ENCODE measurements around the gene COL24A1.
A peak's percentile ranks its signal among the peaks of the same experiment; 100 is the strongest.

Gene COL24A1

DNA sequence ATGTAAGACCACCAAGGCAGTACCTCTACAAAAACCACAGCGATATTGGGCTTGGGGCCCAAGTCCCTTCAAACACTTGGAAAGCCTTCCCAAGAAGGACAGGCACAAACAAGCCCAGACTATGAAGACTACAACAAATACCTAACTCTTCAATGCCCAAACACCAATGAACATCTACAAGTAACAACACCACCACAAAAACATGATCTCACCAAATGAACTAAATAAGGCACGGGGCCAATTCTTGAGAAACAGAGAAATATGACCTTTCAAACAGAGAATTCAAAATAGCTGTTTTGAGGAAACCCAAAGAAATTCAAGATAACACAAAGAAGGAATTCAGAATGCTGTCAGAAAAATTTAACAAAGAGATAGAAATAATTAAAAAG, 86.8 kb downstream of the COL24A1 start:
- no CpG with 5 or more reads among the region's 2 CpGs for WGBS (ENCODE audit: extremely low coverage, insufficient coverage, low lambda C conversion rate)

DNA sequence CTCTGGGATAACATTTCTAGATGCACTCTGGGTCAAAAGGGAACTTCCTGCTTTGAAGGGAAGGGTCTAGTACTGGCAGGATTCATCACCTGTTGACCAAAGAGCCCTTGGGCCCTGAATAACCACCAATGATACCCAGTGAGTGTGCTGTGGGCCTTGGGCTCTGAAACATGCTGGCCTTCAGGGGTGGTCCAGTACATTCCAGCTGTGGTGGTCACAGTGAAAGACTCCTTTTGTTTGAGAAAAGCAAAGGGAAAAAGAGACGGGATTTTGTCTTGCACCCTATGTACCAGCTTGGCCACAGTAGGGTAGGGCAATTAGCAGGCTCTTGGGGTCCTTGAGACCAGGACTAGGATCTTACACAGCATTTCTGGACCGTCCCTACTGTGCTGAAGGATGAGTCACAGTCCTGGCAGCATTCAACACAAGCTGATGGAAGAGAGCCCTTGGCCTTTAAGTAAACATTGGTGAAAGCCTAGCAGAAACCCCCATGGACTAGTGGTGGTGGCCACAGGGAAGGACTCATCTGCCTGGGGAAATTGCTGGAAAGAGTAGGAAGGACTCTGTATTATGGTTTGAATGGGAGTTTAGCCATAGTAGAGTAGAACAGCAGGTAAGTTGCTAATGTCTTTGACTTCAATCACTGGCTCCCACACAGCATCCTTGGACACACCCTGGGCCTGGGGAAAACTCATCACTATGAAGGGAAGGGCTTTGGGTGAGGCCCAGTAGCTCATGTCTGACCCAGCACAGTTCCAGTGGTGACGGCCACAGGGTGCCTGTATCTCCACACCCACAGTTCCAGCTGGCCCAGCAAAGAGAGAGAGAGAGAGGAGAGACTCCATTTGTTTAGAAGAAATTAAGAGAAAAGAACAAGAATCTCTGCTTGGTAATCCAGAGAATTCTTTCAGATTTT, 87.5 kb downstream of the COL24A1 start:
- Histone ChIP-seq H2BK120ac (ENCODE audit: low read depth, low read length) (no peak overlapping the region), H3K79me2 (ENCODE audit: control insufficient read depth, insufficient read depth, low read length) (no peaks in the 10 kb centered on the region), H3K4me1 (ENCODE audit: control insufficient read depth, low read depth, low read length) (no peaks in the 10 kb centered on the region), H2BK5ac (ENCODE audit: low read length) (no peak overlapping the region), H3K56ac (ENCODE audit: low read length) (no peak overlapping the region), H3K4ac (ENCODE audit: low read depth, low read length) (no peak overlapping the region), H3K27me3 (ENCODE audit: insufficient read depth, low read length, poor library complexity) (no peaks in the 10 kb centered on the region), H3K79me1 (ENCODE audit: low read length) (no peaks in the 10 kb centered on the region), H3K9ac (ENCODE audit: low read length) (no peak overlapping the region), H4K8ac (ENCODE audit: low read depth, low read length) (no peak overlapping the region), H3K27ac (ENCODE audit: low read depth, low read length) (no peak overlapping the region), H3K18ac (ENCODE audit: low read length) (no peak overlapping the region), H3K23ac (ENCODE audit: low read length) (no peak overlapping the region), H2AK5ac (ENCODE audit: low read length) (no peak overlapping the region), H2BK15ac (replicated peaks; ENCODE audit: low read depth) (no peak overlapping the region), H3K36me3 (ENCODE audit: control insufficient read depth, insufficient read depth, low read length) (no peaks in the 10 kb centered on the region), H3K4me3 (ENCODE audit: low read length) (no peak overlapping the region), H3K4me2 (ENCODE audit: low read length) (no peak overlapping the region), H4K5ac (ENCODE audit: low read length) (no peak overlapping the region)
- DNase-seq, result no peak
- WGBS (ENCODE audit: extremely low coverage, insufficient coverage, low lambda C conversion rate), result no CpG with 5 or more reads among the region's 3 CpGs

More for the DNA sequence above, 86.8 kb downstream of the COL24A1 start:
- H3K4me1 ChIP-seq (ENCODE audit: control insufficient read depth, low read depth, low read length), result no peaks in the 10 kb centered on the region
- no peak overlapping the region for H4K8ac ChIP-seq (ENCODE audit: low read depth, low read length)
- no peak overlapping the region for H3K4ac ChIP-seq (ENCODE audit: low read depth, low read length)
- H3K36me3 ChIP-seq (ENCODE audit: control insufficient read depth, insufficient read depth, low read length), result no peaks in the 10 kb centered on the region
- H3K56ac ChIP-seq (ENCODE audit: low read length), result no peak overlapping the region
- H3K23ac ChIP-seq (ENCODE audit: low read length), result no peak overlapping the region
- no peak overlapping the region for H2BK120ac ChIP-seq (ENCODE audit: low read depth, low read length)
- H3K4me2 ChIP-seq (ENCODE audit: low read length), result no peak overlapping the region
- H2BK5ac ChIP-seq (ENCODE audit: low read length), result no peak overlapping the region
- H3K9ac ChIP-seq (ENCODE audit: low read length), result no peak overlapping the region
- H4K5ac ChIP-seq (ENCODE audit: low read length), result no peak overlapping the region
- no peak overlapping the region for H2BK15ac ChIP-seq (replicated peaks; ENCODE audit: low read depth)
- H3K79me2 ChIP-seq (ENCODE audit: control insufficient read depth, insufficient read depth, low read length), result no peaks in the 10 kb centered on the region
- no peaks in the 10 kb centered on the region for H3K27me3 ChIP-seq (ENCODE audit: insufficient read depth, low read length, poor library complexity)
- H2AK5ac ChIP-seq (ENCODE audit: low read length), result no peak overlapping the region
- no peaks in the 10 kb centered on the region for H3K79me1 ChIP-seq (ENCODE audit: low read length)
- no peak overlapping the region for H3K27ac ChIP-seq (ENCODE audit: low read depth, low read length)
- DNase-seq, result no peak
- H3K4me3 ChIP-seq (ENCODE audit: low read length), result no peak overlapping the region
- H3K18ac ChIP-seq (ENCODE audit: low read length), result no peak overlapping the region

DNA sequence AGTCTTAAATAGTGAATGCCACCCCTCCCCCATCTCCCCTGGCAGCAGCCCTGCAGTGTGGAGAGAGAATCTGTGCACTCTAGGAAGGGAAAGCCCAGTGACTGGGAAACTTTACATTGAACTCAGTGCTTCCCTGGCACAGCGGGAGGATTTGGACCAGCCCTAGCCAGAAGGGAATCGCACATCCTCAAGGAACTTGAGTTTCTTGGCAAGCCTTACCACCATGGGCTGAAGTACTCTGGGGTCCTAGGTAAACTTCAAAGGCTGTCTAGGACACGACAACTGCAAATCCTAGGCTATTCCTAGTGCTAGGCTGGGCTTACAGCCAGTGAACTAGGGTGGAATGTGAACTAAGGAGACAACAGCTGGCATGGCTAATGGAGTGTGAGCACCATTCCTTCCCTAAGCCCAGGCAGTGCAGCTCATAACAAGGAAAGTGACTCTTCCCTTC, 88.3 kb downstream of the COL24A1 start:
- H4K8ac ChIP-seq (ENCODE audit: low read depth, low read length), result no peak overlapping the region
- H2BK120ac ChIP-seq (ENCODE audit: low read depth, low read length), result no peak overlapping the region
- no peak overlapping the region for H3K27ac ChIP-seq (ENCODE audit: low read depth, low read length)
- H2AK5ac ChIP-seq (ENCODE audit: low read length), result no peak overlapping the region
- H4K5ac ChIP-seq (ENCODE audit: low read length), result no peak overlapping the region
- no peak overlapping the region for H3K9ac ChIP-seq (ENCODE audit: low read length)
- H2BK15ac ChIP-seq (replicated peaks; ENCODE audit: low read depth), result no peak overlapping the region
- H3K79me1 ChIP-seq (ENCODE audit: low read length), result no peaks in the 10 kb centered on the region
- no peak overlapping the region for H3K4me2 ChIP-seq (ENCODE audit: low read length)
- H3K56ac ChIP-seq (ENCODE audit: low read length), result no peak overlapping the region
- H3K36me3 ChIP-seq (ENCODE audit: control insufficient read depth, insufficient read depth, low read length), result no peaks in the 10 kb centered on the region
- no peaks in the 10 kb centered on the region for H3K27me3 ChIP-seq (ENCODE audit: insufficient read depth, low read length, poor library complexity)
- peak; percentile 10 for DNase-seq
- H3K4me1 ChIP-seq (ENCODE audit: control insufficient read depth, low read depth, low read length), result no peaks in the 10 kb centered on the region
- no peak overlapping the region for H3K4ac ChIP-seq (ENCODE audit: low read depth, low read length)
- H3K79me2 ChIP-seq (ENCODE audit: control insufficient read depth, insufficient read depth, low read length), result no peaks in the 10 kb centered on the region
- H3K18ac ChIP-seq (ENCODE audit: low read length), result no peak overlapping the region
- no peak overlapping the region for H3K23ac ChIP-seq (ENCODE audit: low read length)
- no peak overlapping the region for H3K4me3 ChIP-seq (ENCODE audit: low read length)
- WGBS (ENCODE audit: extremely low coverage, insufficient coverage, low lambda C conversion rate), result no CpG with 5 or more reads among the region's 3 CpGs
- H2BK5ac ChIP-seq (ENCODE audit: low read length), result no peak overlapping the region

DNA sequence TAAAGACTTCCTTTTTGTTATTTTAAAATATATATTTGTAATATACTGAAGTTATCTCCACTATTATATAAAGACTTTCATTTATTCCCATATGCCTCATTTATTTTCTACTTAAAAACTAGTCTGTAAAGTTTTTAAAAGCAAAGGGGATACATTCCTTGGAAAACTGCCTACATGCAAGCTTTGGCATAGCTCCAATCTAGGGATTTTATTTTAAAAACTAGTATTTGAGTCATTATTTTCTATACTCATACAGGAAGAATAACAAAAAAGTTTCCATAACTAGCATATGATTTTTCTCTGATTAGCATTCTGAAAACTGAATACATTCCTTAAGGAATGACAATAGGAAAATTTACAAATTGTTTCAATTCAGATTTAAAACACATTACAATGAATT, 88.9 kb downstream of the COL24A1 start:
- H3K23ac ChIP-seq (ENCODE audit: low read length), result no peak overlapping the region
- H3K4me1 ChIP-seq (ENCODE audit: control insufficient read depth, low read depth, low read length), result no peaks in the 10 kb centered on the region
- no peaks in the 10 kb centered on the region for H3K79me2 ChIP-seq (ENCODE audit: control insufficient read depth, insufficient read depth, low read length)
- no peak overlapping the region for H3K18ac ChIP-seq (ENCODE audit: low read length)
- H2BK120ac ChIP-seq (ENCODE audit: low read depth, low read length), result no peak overlapping the region
- no peak overlapping the region for H2BK15ac ChIP-seq (replicated peaks; ENCODE audit: low read depth)
- H3K9ac ChIP-seq (ENCODE audit: low read length), result no peak overlapping the region
- no peak overlapping the region for H3K4me2 ChIP-seq (ENCODE audit: low read length)
- H3K79me1 ChIP-seq (ENCODE audit: low read length), result no peaks in the 10 kb centered on the region
- no peak overlapping the region for H2AK5ac ChIP-seq (ENCODE audit: low read length)
- no peak overlapping the region for H3K4ac ChIP-seq (ENCODE audit: low read depth, low read length)
- H3K27ac ChIP-seq (ENCODE audit: low read depth, low read length), result no peak overlapping the region
- DNase-seq, result no peak
- no peaks in the 10 kb centered on the region for H3K27me3 ChIP-seq (ENCODE audit: insufficient read depth, low read length, poor library complexity)
- H3K4me3 ChIP-seq (ENCODE audit: low read length), result no peak overlapping the region
- H4K5ac ChIP-seq (ENCODE audit: low read length), result no peak overlapping the region
- no peak overlapping the region for H4K8ac ChIP-seq (ENCODE audit: low read depth, low read length)
- no peak overlapping the region for H3K56ac ChIP-seq (ENCODE audit: low read length)
- H2BK5ac ChIP-seq (ENCODE audit: low read length), result no peak overlapping the region
- no peaks in the 10 kb centered on the region for H3K36me3 ChIP-seq (ENCODE audit: control insufficient read depth, insufficient read depth, low read length)

DNA sequence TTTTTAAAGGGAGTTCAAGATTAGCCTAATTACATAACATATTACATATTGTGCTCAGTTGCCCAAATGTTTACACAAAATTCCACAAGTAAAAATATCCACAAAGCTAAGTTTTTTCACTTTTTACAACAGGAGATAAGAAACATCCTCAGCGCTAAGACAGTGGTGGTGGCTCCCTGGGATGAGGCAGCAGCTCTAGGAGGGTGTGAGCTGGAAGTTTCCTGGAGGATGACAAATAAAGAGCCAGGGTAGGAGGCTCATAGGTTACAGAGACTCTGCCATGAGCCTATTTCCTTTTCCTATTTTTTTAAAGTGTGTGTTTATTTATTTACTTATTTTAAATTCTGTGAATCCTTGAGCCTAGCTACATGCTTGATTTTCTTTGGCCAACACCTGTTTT, 91.7 kb downstream of the COL24A1 start:
- Histone ChIP-seq H4K5ac (ENCODE audit: low read length) (no peak overlapping the region), H3K4ac (ENCODE audit: low read depth, low read length) (no peak overlapping the region), H3K9ac (ENCODE audit: low read length) (no peak overlapping the region), H3K27me3 (ENCODE audit: insufficient read depth, low read length, poor library complexity) (no peaks in the 10 kb centered on the region), H2BK15ac (replicated peaks; ENCODE audit: low read depth) (no peak overlapping the region), H2AK5ac (ENCODE audit: low read length) (no peak overlapping the region), H3K4me2 (ENCODE audit: low read length) (no peak overlapping the region), H3K4me3 (ENCODE audit: low read length) (no peak overlapping the region), H3K27ac (ENCODE audit: low read depth, low read length) (no peak overlapping the region), H3K4me1 (ENCODE audit: control insufficient read depth, low read depth, low read length) (no peaks in the 10 kb centered on the region), H3K23ac (ENCODE audit: low read length) (no peak overlapping the region), H3K56ac (ENCODE audit: low read length) (no peak overlapping the region), H3K79me2 (ENCODE audit: control insufficient read depth, insufficient read depth, low read length) (no peaks in the 10 kb centered on the region), H4K8ac (ENCODE audit: low read depth, low read length) (no peak overlapping the region), H2BK5ac (ENCODE audit: low read length) (no peak overlapping the region), H3K18ac (ENCODE audit: low read length) (no peak overlapping the region), H2BK120ac (ENCODE audit: low read depth, low read length) (no peak overlapping the region), H3K79me1 (ENCODE audit: low read length) (no peaks in the 10 kb centered on the region), H3K36me3 (ENCODE audit: control insufficient read depth, insufficient read depth, low read length) (no peaks in the 10 kb centered on the region)
- peak; percentile 14 for DNase-seq
- WGBS (ENCODE audit: extremely low coverage, insufficient coverage, low lambda C conversion rate), result no CpG with 5 or more reads among the region's 1 CpG

DNA sequence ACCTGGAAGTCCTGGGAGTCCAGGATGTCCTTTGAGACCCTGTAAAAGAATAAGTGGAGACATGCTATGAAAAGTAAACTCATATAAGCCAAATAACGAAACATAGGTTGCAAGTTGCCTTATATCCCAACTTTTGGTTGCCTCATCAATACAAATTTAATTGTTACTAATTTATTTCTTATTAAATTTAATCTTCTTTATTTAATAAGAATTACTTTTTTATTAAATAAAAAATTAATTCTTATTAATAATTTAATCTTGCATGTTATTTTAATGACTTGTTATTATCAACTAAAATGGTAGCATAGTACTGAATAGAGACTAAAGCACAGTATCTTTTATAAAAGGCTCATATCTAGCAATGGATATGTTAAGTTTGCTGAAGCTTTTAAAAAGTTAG, 92.9 kb downstream of the COL24A1 start:
- Histone ChIP-seq H3K4me1 (ENCODE audit: control insufficient read depth, low read depth, low read length) (no peaks in the 10 kb centered on the region), H3K79me1 (ENCODE audit: low read length) (no peaks in the 10 kb centered on the region), H3K36me3 (ENCODE audit: control insufficient read depth, insufficient read depth, low read length) (no peaks in the 10 kb centered on the region), H3K4ac (ENCODE audit: low read depth, low read length) (no peak overlapping the region), H2BK15ac (replicated peaks; ENCODE audit: low read depth) (no peak overlapping the region), H2BK120ac (ENCODE audit: low read depth, low read length) (no peak overlapping the region), H3K79me2 (ENCODE audit: control insufficient read depth, insufficient read depth, low read length) (no peaks in the 10 kb centered on the region), H4K8ac (ENCODE audit: low read depth, low read length) (no peak overlapping the region), H3K4me2 (ENCODE audit: low read length) (no peak overlapping the region), H2BK5ac (ENCODE audit: low read length) (no peak overlapping the region), H3K9ac (ENCODE audit: low read length) (no peak overlapping the region), H3K27me3 (ENCODE audit: insufficient read depth, low read length, poor library complexity) (no peaks in the 10 kb centered on the region), H3K27ac (ENCODE audit: low read depth, low read length) (no peak overlapping the region), H3K23ac (ENCODE audit: low read length) (no peak overlapping the region), H3K56ac (ENCODE audit: low read length) (no peak overlapping the region), H2AK5ac (ENCODE audit: low read length) (no peak overlapping the region), H4K5ac (ENCODE audit: low read length) (no peak overlapping the region), H3K18ac (ENCODE audit: low read length) (no peak overlapping the region), H3K4me3 (ENCODE audit: low read length) (no peak overlapping the region)
- no CpG with 5 or more reads among the region's 1 CpG for WGBS (ENCODE audit: extremely low coverage, insufficient coverage, low lambda C conversion rate)
- DNase-seq, result no peak

All from mesendoderm (in vitro differentiated cells).